Measurements from ENCODE around the gene POU3F4.

POU3F4 gene

GRCh38 chrX:83512111-83512510, 4.0 kb downstream of the POU3F4 start:
- no peak for ATAC-seq
- TF ChIP-seq CREB5 (CRISPR knock-in tag; IDR thresholded peaks at IDR 0.05; ENCODE audit: low read depth) (no peak), PPARA (CRISPR knock-in tag; IDR thresholded peaks at IDR 0.05; ENCODE audit: borderline replicate concordance) (no peak), SNAI2 (CRISPR knock-in tag; IDR thresholded peaks at IDR 0.05) (no peak), ZFP30 (CRISPR knock-in tag; IDR thresholded peaks at IDR 0.05) (no peak), ZNF70 (CRISPR knock-in tag; IDR thresholded peaks at IDR 0.05) (no peak), ZNF8 (CRISPR knock-in tag; IDR thresholded peaks at IDR 0.05) (no peak), ESRRG (CRISPR knock-in tag; IDR thresholded peaks at IDR 0.05) (no peak), RARB (CRISPR knock-in tag; IDR thresholded peaks at IDR 0.05) (no peak), GLIS3 (CRISPR knock-in tag; IDR thresholded peaks at IDR 0.05) (no peak), ZNF565 (CRISPR knock-in tag; conservative IDR thresholded peaks at IDR 0.05; ENCODE audit: low read depth) (no peak), TSHZ2 (CRISPR knock-in tag; IDR thresholded peaks at IDR 0.05) (no peak), ISL1 (CRISPR knock-in tag; IDR thresholded peaks at IDR 0.05) (no peak), OSR1 (CRISPR knock-in tag; IDR thresholded peaks at IDR 0.05) (no peak), PATZ1 (CRISPR knock-in tag; IDR thresholded peaks at IDR 0.05; ENCODE audit: borderline replicate concordance) (no peak), TCF4 (CRISPR knock-in tag; IDR thresholded peaks at IDR 0.05; ENCODE audit: borderline replicate concordance) (no peak), POU6F1 (CRISPR knock-in tag; IDR thresholded peaks at IDR 0.05; ENCODE audit: borderline replicate concordance, low read depth) (no peak), BACH2 (CRISPR knock-in tag; IDR thresholded peaks at IDR 0.05; ENCODE audit: borderline replicate concordance) (no peak), CSRNP3 (CRISPR knock-in tag; IDR thresholded peaks at IDR 0.05) (no peak), CSDC2 (CRISPR knock-in tag; IDR thresholded peaks at IDR 0.05) (no peak)

GRCh38 chrX:83516597-83516996, 8.5 kb downstream of the POU3F4 start:
- no peak for ATAC-seq
- TF ChIP-seq ISL1 (CRISPR knock-in tag; IDR thresholded peaks at IDR 0.05) = no peak
- no peak for TF ChIP-seq PATZ1 (CRISPR knock-in tag; IDR thresholded peaks at IDR 0.05; ENCODE audit: borderline replicate concordance)
- no peak for TF ChIP-seq ESRRG (CRISPR knock-in tag; IDR thresholded peaks at IDR 0.05)
- TF ChIP-seq OSR1 (CRISPR knock-in tag; IDR thresholded peaks at IDR 0.05) = no peak
- no peak for TF ChIP-seq ZC3H10 (CRISPR knock-in tag; IDR thresholded peaks at IDR 0.05)
- no peak for TF ChIP-seq POU6F1 (CRISPR knock-in tag; IDR thresholded peaks at IDR 0.05; ENCODE audit: borderline replicate concordance, low read depth)
- no peak for TF ChIP-seq RARB (CRISPR knock-in tag; IDR thresholded peaks at IDR 0.05)
- no peak for TF ChIP-seq ZFP30 (CRISPR knock-in tag; IDR thresholded peaks at IDR 0.05)
- TF ChIP-seq PPARA (CRISPR knock-in tag; IDR thresholded peaks at IDR 0.05; ENCODE audit: borderline replicate concordance) = no peak
